ENCODE measurements around the gene ZBTB37.

DNA sequence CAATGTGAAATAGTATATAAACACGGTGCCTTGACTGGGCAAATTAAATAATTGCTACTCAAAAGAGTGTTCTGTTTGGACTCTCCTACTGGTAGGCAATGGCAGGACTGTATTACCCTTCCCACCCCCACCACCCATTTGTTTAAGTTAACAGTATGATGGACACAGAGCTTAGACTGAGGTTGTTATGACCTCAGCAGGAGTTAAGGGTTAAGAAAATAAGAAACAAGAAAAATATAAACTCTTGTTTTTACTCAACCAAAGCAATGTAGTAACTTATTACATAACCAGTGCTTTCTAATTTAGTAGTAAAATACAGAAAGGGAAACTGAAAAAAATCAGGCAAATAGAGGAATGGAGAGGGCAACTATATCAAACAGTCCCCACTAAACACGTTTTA is 68.9 kb downstream of the ZBTB37 start:
- TF ChIP-seq, protein P1, sequence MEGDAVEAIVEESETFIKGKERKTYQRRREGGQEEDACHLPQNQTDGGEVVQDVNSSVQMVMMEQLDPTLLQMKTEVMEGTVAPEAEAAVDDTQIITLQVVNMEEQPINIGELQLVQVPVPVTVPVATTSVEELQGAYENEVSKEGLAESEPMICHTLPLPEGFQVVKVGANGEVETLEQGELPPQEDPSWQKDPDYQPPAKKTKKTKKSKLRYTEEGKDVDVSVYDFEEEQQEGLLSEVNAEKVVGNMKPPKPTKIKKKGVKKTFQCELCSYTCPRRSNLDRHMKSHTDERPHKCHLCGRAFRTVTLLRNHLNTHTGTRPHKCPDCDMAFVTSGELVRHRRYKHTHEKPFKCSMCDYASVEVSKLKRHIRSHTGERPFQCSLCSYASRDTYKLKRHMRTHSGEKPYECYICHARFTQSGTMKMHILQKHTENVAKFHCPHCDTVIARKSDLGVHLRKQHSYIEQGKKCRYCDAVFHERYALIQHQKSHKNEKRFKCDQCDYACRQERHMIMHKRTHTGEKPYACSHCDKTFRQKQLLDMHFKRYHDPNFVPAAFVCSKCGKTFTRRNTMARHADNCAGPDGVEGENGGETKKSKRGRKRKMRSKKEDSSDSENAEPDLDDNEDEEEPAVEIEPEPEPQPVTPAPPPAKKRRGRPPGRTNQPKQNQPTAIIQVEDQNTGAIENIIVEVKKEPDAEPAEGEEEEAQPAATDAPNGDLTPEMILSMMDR (conservative IDR thresholded peaks at IDR 0.05 in 1 of 2, IDR thresholded peaks at IDR 0.05 in 1 of 2; ENCODE audit: extremely low read depth in 1 of 2, insufficient read depth in 1 of 2, low read depth in 1 of 2, low read length in 2 of 2), result no peak
- no peak for TF ChIP-seq EZH2 (IDR thresholded peaks at IDR 0.05; ENCODE audit: borderline replicate concordance, low read length)
